ENCODE measurements around the gene BICC1.

BICC1 gene

GRCh38 chr10:58511765-58512490, 744 bp upstream of the BICC1 start:
- Histone ChIP-seq H3K9me2 (ENCODE audit: low read depth, low read length) (no peaks in the 10 kb centered on the region), H3K36me3 (ENCODE audit: insufficient read depth, low read length) (no peaks in the 10 kb centered on the region), H2AFZ (ENCODE audit: low read length) (no peak overlapping the region), H3K9ac (ENCODE audit: low read length) (no peak overlapping the region), H3K4me1 (ENCODE audit: insufficient read depth, low read length, severe bottlenecking) (no peaks in the 10 kb centered on the region), H3K9me3 (ENCODE audit: low read length) (no peaks in the 10 kb centered on the region), H3K79me2 (ENCODE audit: insufficient read depth, low read length) (no peaks in the 10 kb centered on the region), H3K4me2 (ENCODE audit: low read length) (no peak overlapping the region), H3K4me3 (ENCODE audit: low read depth, low read length, poor library complexity, severe bottlenecking) (no peak overlapping the region), H4K20me1 (ENCODE audit: insufficient read depth, low read length) (no peaks in the 10 kb centered on the region), H3F3A (ENCODE audit: insufficient read depth, low read length) (no peaks in the 10 kb centered on the region), H3K27me3 (ENCODE audit: insufficient read depth, low read length) (no peaks in the 10 kb centered on the region), H3K27ac (ENCODE audit: low read depth, low read length, poor library complexity, severe bottlenecking) (no peak overlapping the region)
- no peak for TF ChIP-seq EZH2 (IDR thresholded peaks at IDR 0.05; ENCODE audit: borderline replicate concordance, low read length)
- TF ChIP-seq, protein P1, sequence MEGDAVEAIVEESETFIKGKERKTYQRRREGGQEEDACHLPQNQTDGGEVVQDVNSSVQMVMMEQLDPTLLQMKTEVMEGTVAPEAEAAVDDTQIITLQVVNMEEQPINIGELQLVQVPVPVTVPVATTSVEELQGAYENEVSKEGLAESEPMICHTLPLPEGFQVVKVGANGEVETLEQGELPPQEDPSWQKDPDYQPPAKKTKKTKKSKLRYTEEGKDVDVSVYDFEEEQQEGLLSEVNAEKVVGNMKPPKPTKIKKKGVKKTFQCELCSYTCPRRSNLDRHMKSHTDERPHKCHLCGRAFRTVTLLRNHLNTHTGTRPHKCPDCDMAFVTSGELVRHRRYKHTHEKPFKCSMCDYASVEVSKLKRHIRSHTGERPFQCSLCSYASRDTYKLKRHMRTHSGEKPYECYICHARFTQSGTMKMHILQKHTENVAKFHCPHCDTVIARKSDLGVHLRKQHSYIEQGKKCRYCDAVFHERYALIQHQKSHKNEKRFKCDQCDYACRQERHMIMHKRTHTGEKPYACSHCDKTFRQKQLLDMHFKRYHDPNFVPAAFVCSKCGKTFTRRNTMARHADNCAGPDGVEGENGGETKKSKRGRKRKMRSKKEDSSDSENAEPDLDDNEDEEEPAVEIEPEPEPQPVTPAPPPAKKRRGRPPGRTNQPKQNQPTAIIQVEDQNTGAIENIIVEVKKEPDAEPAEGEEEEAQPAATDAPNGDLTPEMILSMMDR (IDR thresholded peaks at IDR 0.05; ENCODE audit: low read length) = no peak

GRCh38 chr10:58513188-58514110, 777 bp downstream of the BICC1 start:
- Histone ChIP-seq H3K4me3 (ENCODE audit: low read depth, low read length, poor library complexity, severe bottlenecking) (no peak overlapping the region), H2AFZ (ENCODE audit: low read length) (no peak overlapping the region)

DNA sequence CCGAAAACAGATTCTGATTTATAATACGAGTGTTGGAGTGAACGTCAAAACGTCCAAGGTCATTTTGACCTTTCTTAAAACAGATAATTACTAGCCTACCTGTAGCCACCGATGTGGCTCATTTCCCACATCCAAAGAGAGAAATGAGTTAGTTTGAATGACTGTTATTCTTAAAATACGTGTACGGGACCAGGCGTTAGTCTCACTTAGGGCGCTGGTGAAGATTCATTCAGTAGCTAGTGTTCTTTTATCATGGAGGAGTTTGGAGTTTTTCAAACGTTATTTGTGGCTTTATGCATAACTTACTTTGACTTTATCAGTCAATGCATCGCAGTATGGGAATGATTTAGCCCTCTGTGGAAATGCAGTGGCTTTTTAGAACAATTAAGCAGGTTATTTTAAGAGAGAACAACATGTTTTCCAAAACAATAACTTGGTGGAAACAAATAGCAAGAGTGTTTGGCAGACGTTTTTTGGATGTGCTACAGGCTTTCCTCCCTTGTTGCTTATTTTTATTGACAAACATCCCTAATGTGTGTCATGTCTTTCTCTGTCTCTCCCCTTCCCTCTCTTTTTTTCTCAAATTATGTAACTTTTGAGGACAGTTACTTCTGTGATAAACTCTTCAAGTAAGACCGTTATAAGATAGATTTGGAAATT, 1.6 kb downstream of the BICC1 start:
- H3K9ac ChIP-seq (ENCODE audit: low read length) = no peak overlapping the region
- no peak overlapping the region for H3K4me2 ChIP-seq (ENCODE audit: low read length)
- H3K27me3 ChIP-seq (ENCODE audit: insufficient read depth, low read length) = no peaks in the 10 kb centered on the region
- no peak overlapping the region for H2AFZ ChIP-seq (ENCODE audit: low read length)
- no peak overlapping the region for H3K4me3 ChIP-seq (ENCODE audit: low read depth, low read length, poor library complexity, severe bottlenecking)
- H3K9me2 ChIP-seq (ENCODE audit: low read depth, low read length) = no peaks in the 10 kb centered on the region
- H3K4me1 ChIP-seq (ENCODE audit: insufficient read depth, low read length, severe bottlenecking) = no peaks in the 10 kb centered on the region
- H3K36me3 ChIP-seq (ENCODE audit: insufficient read depth, low read length) = no peaks in the 10 kb centered on the region
- H4K20me1 ChIP-seq (ENCODE audit: insufficient read depth, low read length) = no peaks in the 10 kb centered on the region
- no peaks in the 10 kb centered on the region for H3K79me2 ChIP-seq (ENCODE audit: insufficient read depth, low read length)
- no peaks in the 10 kb centered on the region for H3K9me3 ChIP-seq (ENCODE audit: low read length)
- H3K27ac ChIP-seq (ENCODE audit: low read depth, low read length, poor library complexity, severe bottlenecking) = no peak overlapping the region
- TF ChIP-seq, protein P1 (IDR thresholded peaks at IDR 0.05; ENCODE audit: low read length) = no peak
- TF ChIP-seq EZH2 (IDR thresholded peaks at IDR 0.05; ENCODE audit: borderline replicate concordance, low read length) = no peak
- no peaks in the 10 kb centered on the region for H3F3A ChIP-seq (ENCODE audit: insufficient read depth, low read length)

More at GRCh38 chr10:58513188-58514110, 777 bp downstream of the BICC1 start:
- H3K79me2 ChIP-seq (ENCODE audit: insufficient read depth, low read length) = no peaks in the 10 kb centered on the region
- no peaks in the 10 kb centered on the region for H3K36me3 ChIP-seq (ENCODE audit: insufficient read depth, low read length)
- H3K4me2 ChIP-seq (ENCODE audit: low read length) = no peak overlapping the region
- no peaks in the 10 kb centered on the region for H4K20me1 ChIP-seq (ENCODE audit: insufficient read depth, low read length)
- no peaks in the 10 kb centered on the region for H3K9me3 ChIP-seq (ENCODE audit: low read length)
- H3K27me3 ChIP-seq (ENCODE audit: insufficient read depth, low read length) = no peaks in the 10 kb centered on the region
- no peaks in the 10 kb centered on the region for H3F3A ChIP-seq (ENCODE audit: insufficient read depth, low read length)
- no peak overlapping the region for H3K27ac ChIP-seq (ENCODE audit: low read depth, low read length, poor library complexity, severe bottlenecking)
- H3K9me2 ChIP-seq (ENCODE audit: low read depth, low read length) = no peaks in the 10 kb centered on the region
- TF ChIP-seq, protein P1 (IDR thresholded peaks at IDR 0.05; ENCODE audit: low read length) = no peak
- no peak for TF ChIP-seq EZH2 (IDR thresholded peaks at IDR 0.05; ENCODE audit: borderline replicate concordance, low read length)
- no peak overlapping the region for H3K9ac ChIP-seq (ENCODE audit: low read length)
- H3K4me1 ChIP-seq (ENCODE audit: insufficient read depth, low read length, severe bottlenecking) = no peaks in the 10 kb centered on the region

All from OCI-LY1 (cell line).